Cardiac fibroblast (primary cell): ENCODE measurements around the gene MYH9.
"Not testable (repeated sequence)": the region's sequence is repeated elsewhere in the genome, so short reads cannot be mapped to it uniquely, and the experiment has no call there.

Source experiments
- DNase-seq, 2 donors: peaks; one replicate each; pipeline versions ENCODE4 v3.0.0 to v3.0.0-alpha.2; 2010; ENCODE audit warnings: low read depth in 2 of 2
- H3K4me3 ChIP-seq, 2 donors: replicated peaks in 1 of 2; 1 replicate in 1 of 2; 2 replicates in 1 of 2; pipeline ENCODE4 v1.5.1; 2011; ENCODE audit warnings: low read depth in 2 of 2, low read length in 2 of 2, mild to moderate bottlenecking in 2 of 2, moderate library complexity in 1 of 2
- CTCF ChIP-seq: IDR thresholded peaks from one replicate; pipeline ENCODE4 v1.5.1; 2011; ENCODE audit warnings: low read depth, mild to moderate bottlenecking, low read length, inconsistent platforms

Gene MYH9

GRCh38 chr22:36274531-36274930 is 113.2 kb downstream of the MYH9 start:
- H3K4me3 ChIP-seq = no peak overlapping the region
- no peak for DNase-seq
- TF ChIP-seq CTCF = no peak

- not testable (repeated sequence) for H3K4me3 ChIP-seq, DNase-seq
Observed at GRCh38 chr22:36271951-36272350, 115.8 kb downstream of the MYH9 start.

GRCh38 chr22:36271231-36271630 is 116.5 kb downstream of the MYH9 start:
- not testable (repeated sequence) for H3K4me3 ChIP-seq, DNase-seq

- H3K4me3 ChIP-seq = no peak overlapping the region
- no peak for DNase-seq
- TF ChIP-seq CTCF = no peak
Observed at GRCh38 chr22:36267896-36268485, 119.8 kb downstream of the MYH9 start.

GRCh38 chr22:36267058-36267457 is 120.7 kb downstream of the MYH9 start:
- no peak overlapping the region for H3K4me3 ChIP-seq
- no peak for DNase-seq
- TF ChIP-seq CTCF = no peak

GRCh38 chr22:36263886-36264664 is 123.7 kb downstream of the MYH9 start:
- not testable (repeated sequence) for DNase-seq, H3K4me3 ChIP-seq

- peak; percentile 40 to 61 for DNase-seq
- H3K4me3 ChIP-seq = not testable (repeated sequence)
Observed at GRCh38 chr22:36263216-36263673, 124.5 kb downstream of the MYH9 start.

GRCh38 chr22:36262307-36262706 is 125.5 kb downstream of the MYH9 start:
- not testable (repeated sequence) for DNase-seq, H3K4me3 ChIP-seq

GRCh38 chr22:36261675-36262074 is 126.1 kb downstream of the MYH9 start:
- DNase-seq = not testable (repeated sequence)

GRCh38 chr22:36259615-36260300 is 128.0 kb downstream of the MYH9 start:
- no peak for TF ChIP-seq CTCF
- no peak overlapping the region for H3K4me3 ChIP-seq
- DNase-seq = no peak

More at GRCh38 chr22:36261675-36262074, 126.1 kb downstream of the MYH9 start:
- not testable (repeated sequence) for H3K4me3 ChIP-seq
